Tibial nerve (tissue), 4 donors: ENCODE data around the gene TNFRSF18. TPM values are rescaled to one million over a fixed set of nuclear protein-coding genes. Genes with fewer than 3 reads are reported as not detected.

Experiments used
- DNase-seq, 2 donors: peaks; one replicate each; pipeline ENCODE4 v3.0.0-alpha.2; 2019; ENCODE audit warnings: low spot score in 2 of 2
- H3K27ac ChIP-seq, 4 donors: fragments of 200-600 bp; sonication (generic) in 3 of 4; one replicate each; pipeline ENCODE4 v1.5.1; 2017 to 2019; ENCODE audit warnings: mild to moderate bottlenecking in 1 of 4
- H3K27me3 ChIP-seq, 2 donors: fragments of 200-600 bp; sonication (generic) in 1 of 2; one replicate each; pipeline versions ENCODE4 v1.5.1 to v1.6.0; 2017 to 2019
- H3K36me3 ChIP-seq, 3 donors: fragments of 200-600 bp; sonication (generic); one replicate each; pipeline ENCODE4 v1.5.1; 2018 to 2019
- H3K4me1 ChIP-seq, 4 donors: fragments of 200-600 bp; sonication (generic) in 3 of 4; one replicate each; pipeline ENCODE4 v1.5.1; 2017 to 2019
- H3K4me3 ChIP-seq, 4 donors: fragments of 200-600 bp; sonication (generic) in 3 of 4; one replicate each; pipeline ENCODE4 v1.5.1; 2017 to 2019; ENCODE audit warnings: mild to moderate bottlenecking in 1 of 4, moderate library complexity in 1 of 4
- H3K9me3 ChIP-seq, 4 donors: fragments of 200-600 bp; sonication (generic) in 3 of 4; one replicate each; pipeline ENCODE4 v1.5.1; 2017 to 2019
- CTCF ChIP-seq, 5 experiments: fragments of 200-600 bp in 3 of 5; fragments of 450-650 bp in 2 of 5; sonication (generic) in 3 of 5; IDR thresholded peaks; one replicate each; pipeline ENCODE4 v1.5.1; 2016 to 2019; ENCODE audit warnings: antibody characterized with exemption in 5 of 5, mild to moderate bottlenecking in 3 of 5, moderate library complexity in 2 of 5
- EP300 ChIP-seq, 2 donors: sonication (generic); formaldehyde crosslinking; IDR thresholded peaks; one replicate each; pipeline ENCODE4 v1.6.1; 2017; ENCODE audit warnings: antibody characterized with exemption in 2 of 2, mild to moderate bottlenecking in 1 of 2
- POLR2A ChIP-seq, 2 donors: fragments of 450-650 bp; IDR thresholded peaks; one replicate each; pipeline ENCODE4 v1.6.1; 2017; ENCODE audit warnings: antibody characterized with exemption in 2 of 2, mild to moderate bottlenecking in 2 of 2, moderate library complexity in 2 of 2
- WGBS, 2 donors: methylation state at CpG; one replicate each; pipeline ENCODE4 v1.1.5; 2018; 5-methylcytosine and 5-hydroxymethylcytosine counted together
- small RNA-seq: library from RNA; depleted of rRNA; stranded (forward); fragments of <200 nt; gene quantifications from one replicate; pipeline ENCODE3, GENCODE V24; 2016
- total RNA-seq, 4 donors: library from RNA; depleted of rRNA; stranded (reverse); fragments of >200 nt; gene quantifications; one replicate each; pipeline ENCODE4 v1.1.0, GENCODE V29; 2016

Gene TNFRSF18
- total RNA-seq, 4 donors from 2014 or later: 0.44 TPM; not detected in 3

- no peak for DNase-seq
- no peak overlapping the region for H3K4me3 ChIP-seq
- H3K27me3 ChIP-seq: no peaks in the 10 kb centered on the region
- no peak for TF ChIP-seq EP300 (IDR thresholded peaks at IDR 0.05)
- no peak for TF ChIP-seq CTCF (IDR thresholded peaks at IDR 0.05)
- no peak for TF ChIP-seq POLR2A (IDR thresholded peaks at IDR 0.05)
- H3K4me1 ChIP-seq: peaks cover 0 to 26% (median 13%) of the 10 kb centered on the region in 4 donors
- H3K9me3 ChIP-seq: peaks cover 0 to 7% (median 0%) of the 10 kb centered on the region in 4 donors
- no peak overlapping the region for H3K27ac ChIP-seq
- WGBS, 2 donors: 79 to 82% methylated on average over 10 of the region's 10 CpGs
- H3K36me3 ChIP-seq: no peaks in the 10 kb centered on the region
These were observed 51.1 kb downstream of the TNFRSF18 start for GRCh38 chr1:1155258-1155657.

DNA sequence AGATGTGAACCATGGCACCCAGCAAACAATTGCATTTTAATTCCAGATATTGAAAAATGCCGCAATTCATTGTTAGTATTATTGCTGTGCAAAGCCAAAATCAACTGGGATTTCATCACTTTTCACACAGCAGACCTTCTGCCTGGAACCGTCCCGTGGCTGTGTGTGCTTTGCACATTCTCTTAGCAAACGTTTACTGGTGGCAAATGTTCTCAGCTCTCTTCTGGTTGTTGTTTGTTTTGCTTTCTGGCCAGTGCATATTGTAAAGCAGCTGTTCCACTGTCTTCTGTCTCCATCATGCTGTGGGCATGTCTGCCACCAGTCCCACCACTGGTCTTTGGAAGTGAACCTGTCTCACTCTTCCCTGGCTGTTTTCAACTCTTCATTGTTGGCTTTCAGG is 52.5 kb downstream of the TNFRSF18 start:
- Histone ChIP-seq H3K36me3 (no peaks in the 10 kb centered on the region), H3K27ac (no peak overlapping the region), H3K9me3 (peaks cover 0 to 7% (median 0%) of the 10 kb centered on the region in 4 donors), H3K4me1 (peaks cover 0 to 21% (median 12%) of the 10 kb centered on the region in 4 donors), H3K27me3 (no peaks in the 10 kb centered on the region), H3K4me3 (no peak overlapping the region)
- DNase-seq: no peak
- 32 to 44% methylated on average over 4 of the region's 4 CpGs for WGBS, 2 donors
- no peak for TF ChIP-seq POLR2A (IDR thresholded peaks at IDR 0.05)
- no peak for TF ChIP-seq EP300 (IDR thresholded peaks at IDR 0.05)
- TF ChIP-seq CTCF (IDR thresholded peaks at IDR 0.05): no peak

Small RNAs within 50 kb of the gene (small RNA-seq; reads per million reads assigned to genes)
- not detected for gene MIR200A
- gene MIR200B: 0.28 reads per million
- not detected for gene MIR429

Other genes starting within 250 kb of the TNFRSF18 start
- gene NOC2L, start 247.3 kb downstream of the TNFRSF18 start, total RNA-seq: 10 to 100 TPM; 28.2 to 54.0 (median 46.4) TPM
- gene KLHL17, start 246.0 kb downstream of the TNFRSF18 start, total RNA-seq: 10 to 100 TPM in 3 of 4 donors, 1 to 10 TPM in 1; 4.2 to 19.2 (median 11.9) TPM
- 1 to 10 TPM in 1 of 4 donors, under 1 TPM in 1, not detected in 2; 0.21 to 2.4 TPM for gene PLEKHN1, start 240.1 kb downstream of the TNFRSF18 start, total RNA-seq
- gene PERM1, start 224.5 kb downstream of the TNFRSF18 start, total RNA-seq: under 1 TPM in 2 of 4 donors, not detected in 2; 0.22 to 0.78 TPM
- 10 to 100 TPM; 26.9 to 70.8 (median 58.7) TPM for gene HES4, start 206.5 kb downstream of the TNFRSF18 start, total RNA-seq
- gene ISG15, start 193.1 kb downstream of the TNFRSF18 start, total RNA-seq: 10 to 100 TPM; 29.1 to 65.4 (median 48.7) TPM
- 10 to 100 TPM; 10.9 to 35.7 (median 20.6) TPM for gene AGRN, start 186.5 kb downstream of the TNFRSF18 start, total RNA-seq
- gene RNF223, start 132.3 kb downstream of the TNFRSF18 start, total RNA-seq: not detected
- gene C1orf159, start 90.5 kb downstream of the TNFRSF18 start, total RNA-seq: 10 to 100 TPM; 18.4 to 29.4 (median 23.1) TPM
- gene TTLL10, start 32.7 kb downstream of the TNFRSF18 start, total RNA-seq: not detected
- gene TNFRSF4, start 7.6 kb upstream of the TNFRSF18 start, total RNA-seq: 1 to 10 TPM in 2 of 4 donors, under 1 TPM in 2; 0.39 to 3.7 (median 0.97) TPM
- 100 to 1,000 TPM in 3 of 4 donors, 10 to 100 TPM in 1; 93.3 to 170 (median 110) TPM for gene SDF4, start 25.4 kb upstream of the TNFRSF18 start, total RNA-seq
- gene B3GALT6, start 25.6 kb upstream of the TNFRSF18 start, total RNA-seq: 10 to 100 TPM; 13.3 to 24.0 (median 21.4) TPM
- 1 to 10 TPM in 3 of 4 donors, under 1 TPM in 1; 0.84 to 3.0 (median 1.8) TPM for gene C1QTNF12, start 40.1 kb upstream of the TNFRSF18 start, total RNA-seq
- gene UBE2J2, start 67.3 kb upstream of the TNFRSF18 start, total RNA-seq: 10 to 100 TPM; 42.2 to 61.0 (median 53.5) TPM
- 10 to 100 TPM in 2 of 4 donors, 1 to 10 TPM in 2; 5.4 to 14.9 (median 9.8) TPM for gene SCNN1D, start 73.8 kb upstream of the TNFRSF18 start, total RNA-seq
- 100 to 1,000 TPM in 1 of 4 donors, 10 to 100 TPM in 3; 34.3 to 125 (median 69.6) TPM for gene ACAP3, start 101.3 kb upstream of the TNFRSF18 start, total RNA-seq
- 10 to 100 TPM; 17.5 to 22.2 (median 19.7) TPM for gene PUSL1, start 102.0 kb upstream of the TNFRSF18 start, total RNA-seq
- 100 to 1,000 TPM; 118 to 241 (median 157) TPM for gene INTS11, start 118.1 kb upstream of the TNFRSF18 start, total RNA-seq
- gene CPTP, start 118.2 kb upstream of the TNFRSF18 start, total RNA-seq: 10 to 100 TPM; 12.0 to 24.9 (median 18.8) TPM
- 1 to 10 TPM in 1 of 4 donors, under 1 TPM in 3; 0.21 to 1.2 (median 0.63) TPM for gene TAS1R3, start 124.7 kb upstream of the TNFRSF18 start, total RNA-seq
- gene DVL1, start 142.8 kb upstream of the TNFRSF18 start, total RNA-seq: 100 to 1,000 TPM; 130 to 191 (median 144) TPM
- gene MXRA8, start 152.0 kb upstream of the TNFRSF18 start, total RNA-seq: 100 to 1,000 TPM; 351 to 659 (median 448) TPM
- gene AURKAIP1, start 168.6 kb upstream of the TNFRSF18 start, total RNA-seq: 100 to 1,000 TPM in 3 of 4 donors, 10 to 100 TPM in 1; 63.9 to 128 (median 105) TPM
- gene CCNL2, start 192.7 kb upstream of the TNFRSF18 start, total RNA-seq: 100 to 1,000 TPM; 311 to 362 (median 339) TPM
- 100 to 1,000 TPM in 3 of 4 donors, 10 to 100 TPM in 1; 84.9 to 165 (median 139) TPM for gene MRPL20, start 200.7 kb upstream of the TNFRSF18 start, total RNA-seq
- gene ANKRD65, start 214.7 kb upstream of the TNFRSF18 start, total RNA-seq: 10 to 100 TPM; 13.8 to 32.6 (median 19.4) TPM
- gene VWA1, start 229.1 kb upstream of the TNFRSF18 start, total RNA-seq: 100 to 1,000 TPM; 142 to 261 (median 161) TPM
- 1 to 10 TPM in 3 of 4 donors, under 1 TPM in 1; 0.42 to 9.9 (median 3.2) TPM for gene ATAD3C, start 243.1 kb upstream of the TNFRSF18 start, total RNA-seq